NCI-H1092 (cell line): ENCODE measurements around the gene PIP5K1B.

ENCODE experiments used
- DNase-seq: peaks from one replicate; lab custom pipeline; 2025; lab: John Stamatoyannopoulos, UW

Gene PIP5K1B

GRCh38 chr9:68859347-68859746 is 154.3 kb downstream of the PIP5K1B start:
- no peak for DNase-seq

- DNase-seq, result no peak
Measured at GRCh38 chr9:68860419-68860818, 155.4 kb downstream of the PIP5K1B start.

DNA sequence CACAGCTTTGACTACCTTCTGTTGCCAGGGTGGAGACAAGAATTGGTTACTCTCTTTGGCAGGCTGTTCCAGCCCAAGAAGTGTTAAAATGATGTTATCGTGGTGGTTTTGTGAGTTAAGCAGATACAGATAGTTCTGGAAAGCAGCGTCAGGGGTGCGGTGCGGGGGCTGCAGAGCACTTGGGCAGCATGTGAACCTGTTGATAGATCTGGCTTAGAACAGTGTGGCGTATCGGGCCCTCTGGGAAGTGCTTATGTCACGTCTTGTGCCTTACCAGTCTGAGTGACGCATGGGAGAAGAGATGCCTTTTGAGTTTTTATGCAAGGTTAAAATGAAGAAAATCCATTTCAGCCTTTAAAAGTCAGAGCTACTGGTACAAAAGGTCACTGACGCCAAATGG is 156.4 kb downstream of the PIP5K1B start:
- no peak for DNase-seq

- DNase-seq, result no peak
Measured at GRCh38 chr9:68867066-68867465, 162.0 kb downstream of the PIP5K1B start.

DNA sequence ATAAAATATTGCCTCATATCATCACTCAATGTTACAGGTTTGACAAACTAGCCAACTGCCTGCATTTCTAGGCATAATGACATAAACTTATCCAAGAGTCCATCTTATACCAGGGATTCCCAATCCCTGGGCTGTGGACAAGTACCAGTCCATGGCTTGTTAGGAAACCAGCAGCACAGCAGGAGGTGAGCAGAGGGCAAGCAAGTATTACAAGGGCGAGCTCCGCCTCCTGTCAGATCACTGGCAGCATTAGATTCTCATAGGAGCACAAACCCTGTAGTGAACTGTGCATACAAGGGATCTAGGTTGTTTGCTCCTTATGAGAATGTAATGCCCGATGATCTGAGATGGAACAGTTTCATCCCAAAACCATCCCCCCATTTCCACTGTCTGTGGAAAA is 164.0 kb downstream of the PIP5K1B start:
- no peak for DNase-seq

- DNase-seq, result no peak
Measured at GRCh38 chr9:68870086-68870485, 165.0 kb downstream of the PIP5K1B start.

DNA sequence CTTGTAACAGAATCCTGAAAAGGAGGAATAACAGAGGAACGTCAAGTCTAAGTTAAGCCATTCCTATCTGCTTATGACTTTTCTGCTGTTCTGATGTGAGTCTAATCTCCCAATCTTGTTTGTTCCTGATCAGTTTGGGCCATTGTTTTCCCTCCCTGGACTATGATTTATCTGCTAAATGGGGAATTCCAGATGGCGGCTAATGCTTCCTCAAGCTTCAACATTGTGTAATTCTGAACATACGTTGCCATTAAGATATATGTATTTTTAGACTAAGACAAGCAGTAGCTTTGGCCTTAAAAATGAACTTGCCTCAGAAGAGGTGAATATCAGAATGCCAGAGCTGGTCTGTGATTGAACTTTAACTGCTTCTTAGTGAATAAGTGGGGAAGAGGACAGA is 166.2 kb downstream of the PIP5K1B start:
- no peak for DNase-seq

- peak; percentile 12 for DNase-seq
Measured at GRCh38 chr9:68872026-68872501, 167.0 kb downstream of the PIP5K1B start.

- DNase-seq, result no peak
Measured at GRCh38 chr9:68873179-68873578, 168.1 kb downstream of the PIP5K1B start.

- DNase-seq, result no peak
Measured at GRCh38 chr9:68876273-68876672, 171.2 kb downstream of the PIP5K1B start.

DNA sequence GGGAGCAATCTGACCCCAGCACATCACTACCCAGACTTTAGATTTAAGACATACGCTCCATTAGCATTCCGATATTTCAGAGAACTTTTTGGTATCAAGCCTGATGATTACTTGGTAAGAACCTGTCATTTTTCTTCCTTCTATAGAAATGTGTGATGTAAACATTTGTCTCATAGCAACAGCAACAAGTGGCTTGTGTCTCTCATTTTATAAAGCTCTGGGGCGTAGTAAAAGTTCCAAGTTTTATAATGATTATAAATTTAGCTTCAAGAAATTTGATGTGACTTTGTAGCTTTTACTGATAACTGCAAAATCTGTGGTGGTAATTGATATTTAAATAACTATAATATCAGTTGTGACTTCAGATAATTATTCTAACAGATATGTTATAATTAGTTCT is 171.6 kb downstream of the PIP5K1B start:
- no peak for DNase-seq

- DNase-seq, result no peak
Measured at GRCh38 chr9:68877219-68877618, 172.2 kb downstream of the PIP5K1B start.

- no peak for DNase-seq
Measured at GRCh38 chr9:68878450-68878849, 173.4 kb downstream of the PIP5K1B start.

GRCh38 chr9:68883224-68883623 is 178.2 kb downstream of the PIP5K1B start:
- DNase-seq, result no peak

DNA sequence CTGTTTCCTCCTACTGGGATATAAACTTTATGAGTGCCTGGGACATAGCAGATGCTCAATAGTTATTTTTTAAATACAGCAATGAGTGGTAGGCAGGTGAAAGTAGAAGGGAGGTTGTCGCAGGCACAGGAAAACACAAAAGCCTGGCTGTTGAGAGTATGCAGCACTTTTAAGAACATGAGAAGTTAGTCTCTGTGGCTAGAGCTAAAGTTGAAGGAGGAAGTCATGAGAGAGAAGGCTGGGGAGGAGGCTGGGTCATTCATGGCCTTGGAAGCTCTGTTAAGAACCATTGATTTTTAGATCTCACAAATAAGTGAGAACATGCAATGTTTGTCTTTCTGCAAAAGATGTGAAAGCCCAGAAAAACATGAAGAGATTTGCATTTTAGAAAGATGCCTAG is 182.2 kb downstream of the PIP5K1B start:
- DNase-seq, result no peak

DNA sequence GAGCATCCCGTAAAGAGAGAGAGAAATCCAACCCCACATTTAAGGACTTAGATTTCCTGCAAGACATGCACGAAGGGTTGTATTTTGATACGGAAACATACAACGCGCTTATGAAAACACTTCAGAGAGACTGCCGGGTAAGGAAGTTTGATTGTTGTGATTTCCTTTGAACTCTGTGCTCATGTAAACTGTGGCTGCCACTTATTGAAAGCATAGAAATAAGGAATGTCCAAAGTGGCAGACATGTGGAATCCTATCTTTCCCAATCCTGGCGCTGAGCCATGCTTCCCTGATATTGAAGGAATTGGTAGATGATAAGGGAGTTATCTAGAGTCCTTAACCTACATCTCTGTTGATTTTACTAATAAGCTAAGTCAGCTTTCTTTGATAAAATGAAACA is 189.5 kb downstream of the PIP5K1B start:
- DNase-seq, result no peak

DNA sequence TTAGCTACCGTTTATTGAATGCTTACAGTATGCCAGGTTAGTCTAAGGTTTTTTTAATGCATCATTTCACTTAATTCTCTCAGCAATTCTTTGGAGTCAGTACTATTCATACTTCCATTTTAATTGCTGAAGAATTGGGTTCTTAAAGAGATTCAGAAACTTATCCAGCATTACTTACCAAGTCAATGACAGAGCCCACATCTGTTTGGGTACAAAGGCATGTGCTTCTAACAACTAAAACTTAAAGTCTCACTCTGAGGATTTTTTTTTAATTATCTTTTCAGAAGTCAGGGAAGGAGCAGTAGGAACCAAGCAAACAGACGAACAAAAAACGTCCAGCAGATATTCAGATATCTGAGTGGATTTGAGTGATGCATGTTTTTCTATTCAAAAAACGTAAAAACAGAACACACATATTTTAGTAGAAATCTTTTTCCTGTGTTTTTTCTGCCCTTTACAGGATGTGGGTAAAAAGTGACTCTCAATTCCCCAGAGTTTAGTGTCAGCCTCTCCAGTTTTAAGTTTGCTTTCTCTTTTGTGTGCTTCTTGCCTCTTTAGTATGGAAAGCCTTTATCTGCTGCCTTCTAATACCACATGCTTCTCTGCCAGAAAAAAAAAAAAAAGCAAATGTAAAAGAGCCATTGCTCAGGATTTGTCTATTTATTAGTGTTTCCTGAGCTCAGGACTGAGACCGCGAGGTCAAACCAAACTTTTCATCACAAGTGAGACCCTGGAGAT is 190.9 kb downstream of the PIP5K1B start:
- no peak for DNase-seq

- no peak for DNase-seq
Measured at GRCh38 chr9:68896486-68896885, 191.4 kb downstream of the PIP5K1B start.

DNA sequence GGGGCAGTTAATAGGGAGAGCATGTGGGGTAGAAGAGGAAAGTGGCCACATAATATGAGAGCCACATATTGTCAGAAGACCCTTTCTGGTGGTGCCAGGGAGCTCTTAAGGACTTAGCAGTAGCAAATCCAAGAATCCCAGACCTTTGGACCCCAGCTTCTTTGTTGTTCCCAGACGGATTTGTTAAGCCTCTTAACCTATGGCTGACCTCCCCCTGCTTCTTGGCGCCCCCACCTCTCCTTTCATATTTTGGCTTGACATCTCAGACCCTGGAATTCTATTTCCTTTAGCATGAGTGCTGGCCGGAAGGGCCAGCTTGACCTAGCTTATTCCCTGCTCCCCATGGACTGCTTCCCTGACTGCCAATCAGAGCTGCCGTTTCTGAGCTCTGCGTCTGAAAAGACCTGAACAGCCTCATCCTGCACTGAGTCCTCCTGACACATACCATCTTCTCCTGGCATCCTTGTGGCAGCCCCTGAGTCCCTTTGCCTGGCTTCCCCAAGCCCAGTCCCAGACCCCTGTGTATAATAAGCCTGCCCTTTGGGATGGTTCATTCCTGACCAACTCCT is 192.6 kb downstream of the PIP5K1B start:
- no peak for DNase-seq

- no peak for DNase-seq
Measured at GRCh38 chr9:68898781-68899439, 193.9 kb downstream of the PIP5K1B start.

DNA sequence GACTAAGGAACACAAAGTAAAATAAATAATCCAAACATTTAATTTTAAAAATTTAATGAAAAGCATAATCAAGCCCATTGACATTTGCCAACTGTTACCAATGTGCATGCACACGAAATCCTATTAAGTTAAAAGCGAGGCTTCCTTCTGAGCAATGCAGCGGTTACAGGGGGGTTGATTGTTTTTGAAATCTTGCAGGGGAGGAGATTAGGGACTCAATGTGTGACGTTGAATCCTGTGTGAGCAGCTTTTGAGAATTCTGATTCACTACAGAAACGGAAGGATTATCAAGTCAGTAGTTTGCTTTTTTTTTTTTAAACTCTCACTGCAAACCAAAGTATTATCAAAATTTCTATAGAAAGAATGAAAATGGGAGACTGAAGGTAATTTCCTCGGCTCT is 199.4 kb downstream of the PIP5K1B start:
- DNase-seq, result no peak

DNA sequence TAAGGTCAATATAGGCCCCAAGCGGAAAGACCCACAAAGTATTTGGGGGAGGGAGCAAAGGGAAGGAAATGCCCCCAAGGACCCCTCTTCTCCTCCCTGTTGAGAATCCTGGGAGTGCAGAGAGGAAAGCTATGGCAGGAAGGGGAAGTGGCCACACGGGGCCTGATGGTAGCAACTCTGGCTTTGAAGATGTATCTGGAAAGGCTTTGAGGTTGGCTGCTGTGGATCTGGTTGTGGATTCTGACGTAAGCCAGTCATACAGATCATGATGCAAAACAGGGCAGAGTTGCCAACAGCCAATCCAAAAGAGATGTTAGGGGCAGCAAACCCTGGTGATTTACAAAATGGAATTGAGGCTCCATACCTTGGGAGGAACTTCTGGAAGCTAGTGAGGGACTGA is 200.1 kb downstream of the PIP5K1B start:
- DNase-seq, result no peak

DNA sequence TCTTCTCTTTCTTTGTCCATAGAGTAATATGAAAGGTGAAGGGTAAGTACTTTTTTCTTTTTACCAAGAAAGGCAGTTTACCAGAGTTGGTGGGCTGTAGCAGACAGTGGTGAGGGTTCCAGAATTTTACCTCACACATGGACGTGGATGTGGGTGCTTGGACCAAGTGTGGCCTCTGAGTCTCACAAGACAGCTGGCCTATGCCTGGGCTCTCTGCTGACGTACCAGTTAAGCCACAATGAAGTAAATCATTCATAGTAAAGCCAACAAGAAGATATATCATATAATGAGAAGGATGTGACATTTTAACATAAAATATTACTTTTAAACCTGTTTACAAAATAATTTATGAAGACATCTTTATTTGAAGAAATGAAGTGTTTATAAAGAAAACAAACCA is 202.9 kb downstream of the PIP5K1B start:
- no peak for DNase-seq
